HG02884 (cell line): Measurements from ENCODE around the gene FGFR2.

Experiments
- ATAC-seq: cut with Tn5 transposase; IDR thresholded peaks from one replicate; pipeline ENCODE4 v1.9.1; 2021; ENCODE audit warnings: mild to moderate bottlenecking, moderate library complexity; ENCODE audit not compliant: unreplicated experiment

Gene FGFR2

DNA sequence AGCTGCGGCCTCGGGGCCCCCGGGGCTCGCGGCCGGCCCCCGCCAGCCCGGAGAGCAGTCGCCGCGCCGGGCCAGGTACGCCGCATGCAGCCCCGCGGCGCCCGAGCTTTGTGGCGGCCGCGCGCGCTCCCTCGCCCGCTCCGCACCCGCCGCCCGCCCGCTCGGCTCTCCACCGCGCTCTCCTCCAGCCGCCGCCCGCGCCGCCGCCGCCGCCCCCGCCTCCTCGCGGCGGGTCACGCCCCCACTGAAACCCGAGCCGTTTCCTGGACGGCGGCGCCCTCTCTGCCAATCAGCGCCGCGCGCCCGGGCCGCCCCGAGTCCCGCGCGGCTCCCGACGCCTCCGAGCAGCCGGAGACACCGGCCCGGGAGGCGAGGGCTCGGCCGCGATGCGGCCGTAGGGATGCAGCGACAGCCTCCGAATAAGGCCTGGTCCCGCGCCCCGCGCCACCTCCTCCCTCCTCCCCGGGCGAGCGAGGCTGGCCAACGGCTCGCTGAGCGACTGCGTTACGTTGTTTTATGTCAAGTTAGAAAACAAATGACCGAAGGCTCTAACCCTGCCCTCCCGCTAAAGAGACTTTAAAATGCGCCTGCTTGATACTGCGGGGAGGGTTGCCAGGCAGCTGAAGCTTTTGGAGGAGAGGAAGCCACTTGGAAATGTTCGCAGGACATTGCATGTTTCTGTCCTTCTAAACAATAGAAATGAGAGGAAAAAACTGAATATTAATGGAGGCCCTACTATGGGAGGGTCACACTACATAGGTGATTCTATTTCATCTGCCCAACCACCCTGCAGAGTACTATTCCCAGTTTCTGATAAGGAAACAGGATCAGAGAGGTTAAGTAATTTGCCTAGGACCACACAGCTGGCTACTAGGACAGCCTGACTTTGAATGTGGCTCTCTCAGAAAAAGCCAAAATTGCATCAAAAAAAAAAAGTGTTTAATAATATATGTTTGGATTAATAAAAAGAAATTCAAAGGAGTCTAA lies at the start of gene FGFR2:
TSS of gene FGFR2 (minus strand) at position 182 of the 987 bp plus-strand sequence. CDS start 4,627 bp downstream, outside the sequence.
- ATAC-seq: no peak

DNA sequence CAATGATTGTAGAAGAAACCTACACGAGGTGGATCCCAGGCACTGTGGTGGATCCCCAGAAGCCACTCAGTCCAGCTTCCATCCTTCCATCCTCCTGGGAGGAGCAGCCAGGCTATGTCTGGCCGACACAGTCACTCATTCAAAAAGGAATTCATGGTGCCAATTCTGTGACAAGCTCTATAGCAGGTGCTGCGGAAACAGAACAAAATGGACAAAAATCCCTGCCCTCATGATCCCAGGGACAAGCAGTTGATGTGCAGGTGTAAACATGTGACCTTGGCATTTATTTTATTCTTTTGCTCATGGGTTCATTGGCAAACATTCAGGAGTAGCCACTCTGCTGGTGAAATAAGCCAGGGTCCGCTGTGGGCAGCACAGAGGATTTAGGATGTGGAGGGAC lies 49.2 kb upstream of the FGFR2 start:
- no peak for ATAC-seq

DNA sequence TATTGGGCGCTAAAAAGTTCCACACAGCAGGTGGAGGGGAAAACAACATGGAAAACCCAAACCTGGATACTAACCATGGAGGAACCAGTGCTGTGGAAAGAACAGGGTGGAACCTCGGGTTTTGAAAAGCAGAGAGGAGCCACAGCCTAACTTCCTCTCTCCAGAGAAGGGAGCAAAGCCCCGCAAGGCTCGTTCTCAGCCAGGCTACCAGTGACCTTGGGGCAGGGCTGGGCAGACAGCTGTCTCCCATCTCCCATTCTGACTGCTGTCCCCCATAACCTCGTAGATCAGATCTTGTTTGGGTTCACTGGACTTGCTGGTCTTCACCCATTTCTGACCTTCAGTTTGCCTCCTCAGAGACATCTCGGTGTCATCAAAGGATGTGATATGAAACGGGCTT lies 47.5 kb upstream of the FGFR2 start:
- no peak for ATAC-seq

DNA sequence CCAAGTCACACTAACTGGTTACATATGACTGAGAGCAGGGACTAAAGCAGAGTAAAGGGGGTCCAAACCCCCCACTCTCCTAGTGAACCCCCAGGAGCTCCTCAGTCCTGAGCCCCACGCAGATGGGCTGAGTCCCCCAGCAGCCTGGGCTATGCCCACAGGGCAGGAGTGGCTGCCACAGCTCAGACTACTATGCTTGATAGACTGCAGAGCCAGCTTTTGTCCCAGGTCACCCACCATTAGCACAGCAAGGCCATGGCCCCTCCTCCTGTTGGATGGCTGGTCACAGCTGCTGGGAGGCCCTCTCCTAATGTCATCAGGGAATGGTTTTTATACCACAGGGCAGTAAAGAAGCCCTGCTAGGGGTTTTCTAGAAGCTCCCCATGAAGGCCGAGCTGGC lies 46.3 kb upstream of the FGFR2 start:
- no peak for ATAC-seq

DNA sequence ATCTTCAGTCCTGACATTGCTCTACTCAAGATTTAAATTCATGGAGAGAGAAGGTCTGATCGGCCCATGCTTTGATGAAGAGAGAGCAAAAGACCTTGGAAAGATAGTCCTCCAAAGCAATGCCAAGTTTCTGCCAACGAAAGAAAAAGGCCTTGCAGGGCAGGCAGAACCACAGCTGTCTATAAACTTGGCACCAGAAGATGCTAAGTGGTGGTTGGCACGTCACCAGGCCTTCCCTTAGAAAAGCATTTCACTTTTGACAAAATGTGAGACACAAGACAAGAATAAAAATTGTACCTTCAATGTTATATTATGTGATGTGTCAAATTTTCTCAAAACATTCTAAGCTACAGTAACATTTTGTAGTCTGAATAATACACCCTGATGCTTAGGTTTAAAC lies 42.0 kb upstream of the FGFR2 start:
- ATAC-seq: no peak

DNA sequence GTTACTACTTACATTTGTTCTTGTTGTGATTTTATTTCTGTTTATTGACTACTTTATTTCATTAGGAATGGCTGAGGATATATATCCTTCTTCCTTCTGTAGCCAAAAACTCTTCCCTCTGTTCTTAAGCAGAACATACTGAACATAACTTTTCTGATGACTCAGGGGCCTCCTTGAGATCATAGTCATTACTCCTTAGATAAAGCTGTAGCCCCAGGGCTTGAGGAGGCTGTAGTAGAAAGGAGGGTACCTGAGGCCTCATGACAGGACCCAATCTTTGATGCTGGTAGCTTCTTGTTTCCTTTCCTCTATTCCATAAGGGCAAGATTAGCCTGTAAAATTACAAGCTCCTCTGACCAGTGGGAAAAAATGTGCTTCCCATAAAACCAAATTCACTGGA lies 41.2 kb upstream of the FGFR2 start:
- ATAC-seq: no peak

DNA sequence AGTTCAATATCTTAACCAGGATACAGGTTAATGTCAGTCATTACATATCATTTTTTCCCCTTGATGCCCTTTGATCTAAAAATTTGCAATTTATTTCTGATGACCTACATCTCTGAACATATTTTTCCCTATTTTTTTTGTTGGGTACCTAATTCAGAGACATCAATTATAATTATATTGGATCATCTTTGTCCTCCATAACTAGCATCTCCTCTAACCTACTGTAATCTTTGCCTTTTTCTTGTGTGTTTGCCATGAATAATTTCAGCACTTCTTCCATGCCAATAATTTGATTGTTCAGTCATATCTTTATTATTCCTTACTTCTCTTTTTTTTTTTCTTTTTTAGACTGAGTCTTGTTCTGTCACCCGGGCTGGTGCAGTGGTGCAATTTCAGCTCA lies 39.2 kb upstream of the FGFR2 start:
- ATAC-seq: no peak

DNA sequence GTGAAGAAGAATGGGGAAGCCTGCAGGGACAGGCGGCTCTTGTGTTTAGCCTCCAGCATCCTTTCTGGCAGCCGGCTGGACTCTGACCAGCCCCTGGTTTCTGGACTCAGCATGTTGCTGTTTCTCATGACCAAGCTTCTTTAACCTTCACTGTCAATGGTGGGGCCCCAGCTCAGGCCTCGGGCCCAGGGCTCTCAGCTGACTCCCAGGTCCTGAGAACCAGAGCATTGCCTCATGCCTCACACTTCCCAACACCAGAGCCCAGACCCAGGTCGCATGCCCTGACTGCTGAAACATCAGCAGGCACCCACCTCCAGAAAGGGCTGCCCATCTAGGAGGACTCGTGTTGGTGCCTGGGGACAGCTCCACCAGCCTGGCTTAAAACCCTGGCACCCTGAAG lies 34.8 kb upstream of the FGFR2 start:
- no peak for ATAC-seq

DNA sequence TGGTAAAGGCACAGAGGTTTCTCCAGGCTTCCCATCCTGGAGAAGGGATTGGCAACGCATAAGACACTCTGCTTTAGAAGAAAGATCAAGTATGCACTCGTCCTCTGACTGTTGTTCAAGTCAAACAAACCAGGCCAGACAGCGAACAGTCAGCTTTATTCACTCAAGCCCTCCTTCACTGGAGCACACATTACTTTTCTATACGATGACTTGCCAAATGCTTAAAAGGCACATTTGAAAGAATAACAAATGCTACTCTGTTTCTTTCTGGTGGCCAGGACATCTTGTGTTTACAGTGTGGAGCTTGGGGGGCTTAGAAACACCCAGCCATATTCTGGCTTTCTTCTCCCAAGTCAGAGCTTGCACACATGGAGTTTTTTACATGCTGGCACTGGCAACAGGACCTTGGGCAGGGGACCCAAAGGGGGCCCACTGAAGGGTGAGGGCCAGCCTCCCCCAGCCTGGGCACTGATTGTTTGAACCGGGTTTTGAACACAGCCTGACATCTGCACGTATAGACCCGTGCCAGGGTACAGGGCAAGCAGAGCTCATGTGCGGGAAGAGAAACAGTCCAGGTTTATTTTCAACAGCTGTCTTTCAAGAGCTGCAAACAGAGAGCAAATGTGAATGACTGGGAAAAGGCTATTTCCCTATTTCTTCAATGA lies 33.3 kb upstream of the FGFR2 start:
- no peak for ATAC-seq

DNA sequence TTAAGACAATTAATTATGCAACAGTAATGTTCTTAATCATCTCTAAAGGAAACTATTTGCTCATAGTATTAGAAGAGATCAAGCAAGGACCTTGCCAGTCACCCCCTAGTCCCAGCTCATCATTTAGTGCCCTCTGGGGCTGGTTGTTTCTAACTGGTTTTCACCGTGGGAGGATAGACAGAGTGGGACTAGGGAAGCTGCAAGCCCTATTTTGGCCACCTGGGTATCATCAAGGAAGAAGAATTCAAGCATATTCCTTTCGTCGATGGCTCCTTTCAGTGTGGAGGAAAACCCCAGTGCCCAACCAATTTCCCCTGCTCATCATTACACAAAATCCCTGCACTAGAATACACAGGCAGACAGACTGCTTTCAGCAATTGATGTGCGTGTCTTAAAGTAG lies 30.6 kb upstream of the FGFR2 start:
- ATAC-seq: no peak

DNA sequence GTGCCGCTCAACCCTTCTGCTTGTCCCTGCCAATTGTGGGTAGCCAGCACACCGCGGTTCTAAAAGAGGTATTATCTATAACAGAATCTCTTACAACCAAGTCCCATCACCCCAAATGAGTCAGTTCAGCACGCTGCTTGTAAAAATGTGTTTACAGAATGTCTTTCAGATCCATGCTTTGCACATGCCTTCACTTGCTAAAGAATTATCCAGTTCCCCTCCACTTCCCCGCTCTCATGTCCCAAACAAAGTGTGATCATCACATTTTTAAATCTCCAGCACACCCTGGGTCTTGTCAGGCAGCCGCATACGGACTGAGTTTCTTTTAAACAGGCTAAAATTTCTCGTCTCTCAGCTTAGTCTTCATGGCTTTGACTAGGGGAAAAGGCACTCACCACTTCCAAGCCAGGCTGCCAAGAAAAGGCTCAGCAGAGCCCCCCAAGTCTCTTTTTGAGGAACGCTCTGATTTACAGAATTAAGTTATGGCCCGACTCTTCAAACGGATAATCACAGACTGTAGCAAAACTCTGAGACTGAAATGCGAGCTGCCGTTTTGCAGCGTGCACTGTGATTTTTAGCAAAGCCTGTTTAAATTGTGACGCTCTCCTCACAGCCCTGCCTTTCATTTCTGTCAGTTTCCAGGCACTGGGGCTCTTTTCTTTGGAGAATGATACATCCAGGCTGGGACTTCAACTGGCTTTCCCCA lies 29.8 kb upstream of the FGFR2 start:
- no peak for ATAC-seq

DNA sequence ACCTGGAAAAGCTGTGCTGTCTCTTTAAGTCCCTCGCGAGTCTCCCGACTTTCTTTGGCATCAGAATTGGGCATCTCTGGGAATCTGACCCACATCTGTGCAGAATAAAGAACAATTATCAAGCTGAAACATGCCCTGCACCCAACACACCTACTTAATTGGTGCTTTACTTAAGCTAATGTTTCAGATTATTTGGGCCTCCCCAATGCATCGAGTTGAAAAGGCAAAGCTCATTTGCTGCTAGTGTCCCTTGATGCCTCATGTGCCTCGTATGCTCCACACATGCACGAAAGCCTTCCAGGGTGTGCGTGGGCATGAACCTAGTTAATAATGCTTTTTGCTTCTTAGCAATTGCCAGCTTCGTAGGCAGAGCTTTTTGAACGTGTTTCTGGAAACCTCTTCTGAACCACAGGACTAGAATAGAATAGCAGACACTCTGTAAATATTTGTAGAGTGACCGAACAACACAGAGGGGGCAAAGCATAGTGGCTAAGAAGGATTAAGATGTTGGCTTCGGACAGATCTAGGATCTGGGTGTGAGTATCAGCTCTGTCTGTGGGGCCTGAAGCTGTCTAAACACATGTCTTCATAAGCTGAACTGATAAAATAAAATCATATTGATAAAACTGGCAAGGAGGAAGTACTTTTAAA lies 26.7 kb upstream of the FGFR2 start:
- no peak for ATAC-seq

DNA sequence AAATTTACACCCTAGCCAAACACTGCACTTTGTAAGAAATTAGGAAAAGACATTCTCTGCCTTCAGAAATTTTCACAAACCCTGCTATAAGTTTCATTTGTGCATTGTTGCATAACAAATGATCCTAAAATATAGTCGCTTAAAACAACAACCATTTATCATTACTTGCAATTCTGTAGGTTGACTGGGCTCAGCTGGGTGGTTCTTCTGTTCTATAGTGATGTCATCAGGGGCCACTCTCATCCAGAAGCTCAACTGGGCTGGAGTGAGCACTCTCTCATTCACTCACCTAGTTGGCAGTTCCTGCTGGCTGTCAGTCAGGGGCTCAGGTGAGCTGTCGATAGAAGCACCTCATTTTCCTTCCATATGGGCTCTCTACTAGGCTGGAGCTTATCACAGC lies 20.7 kb upstream of the FGFR2 start:
- ATAC-seq: no peak

DNA sequence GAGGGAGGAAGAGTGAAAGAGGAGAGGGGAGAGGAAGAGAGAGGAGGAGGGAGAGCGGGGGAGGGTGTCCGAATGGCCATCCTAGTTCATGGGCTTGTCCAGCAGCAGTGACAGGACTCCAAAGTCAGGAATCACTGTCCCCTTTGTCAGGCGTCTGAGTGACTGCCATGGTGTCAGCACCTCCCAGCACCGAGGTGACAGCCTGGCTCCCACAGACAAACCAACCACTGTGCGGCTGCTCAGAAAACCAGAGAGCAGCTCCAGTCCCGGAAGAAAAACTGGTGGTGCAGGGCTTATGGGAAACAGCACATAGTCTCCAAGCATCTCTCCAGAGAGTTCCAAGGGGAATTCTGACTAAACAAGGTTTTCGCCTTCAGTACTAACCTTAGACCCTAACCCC lies 18.9 kb upstream of the FGFR2 start:
- no peak for ATAC-seq

DNA sequence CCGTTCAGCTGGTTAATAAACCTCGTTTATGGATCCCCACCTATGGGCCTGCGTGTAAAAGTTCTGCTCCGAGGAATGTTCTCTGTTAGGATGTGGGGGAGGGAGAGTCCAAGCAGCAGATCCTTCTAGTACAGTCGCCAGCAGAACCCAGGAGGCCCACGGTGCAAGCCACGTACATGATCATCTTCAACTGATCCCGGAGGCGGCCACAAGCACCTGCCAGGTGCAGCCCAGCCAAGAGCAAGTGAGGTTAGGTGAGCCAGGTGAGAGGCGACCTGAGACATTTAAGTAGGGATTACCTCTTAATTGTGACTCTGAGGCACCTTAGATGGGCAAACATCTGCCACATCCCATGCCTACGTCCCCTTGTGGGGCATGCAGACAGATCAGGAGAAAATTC lies 18.0 kb upstream of the FGFR2 start:
- no peak for ATAC-seq

DNA sequence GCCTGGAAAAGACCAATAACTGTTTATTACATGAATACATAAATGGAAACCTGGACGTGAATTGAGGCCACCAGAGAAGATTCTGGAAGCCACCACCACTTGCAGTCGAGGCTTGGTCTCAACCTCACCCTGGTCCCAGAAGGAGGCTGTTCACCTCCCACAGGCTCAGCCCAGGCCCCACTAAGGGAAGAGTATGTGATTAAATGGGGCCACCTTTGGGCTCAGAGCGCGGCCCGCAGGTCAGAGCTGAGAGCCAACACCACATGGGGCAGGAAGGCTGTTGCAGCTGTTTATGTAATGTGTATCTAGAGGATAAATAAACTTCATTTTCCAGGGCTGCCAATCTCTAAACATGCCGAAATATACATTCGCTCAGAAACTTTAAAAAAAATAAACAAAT lies 17.6 kb upstream of the FGFR2 start:
- no peak for ATAC-seq

DNA sequence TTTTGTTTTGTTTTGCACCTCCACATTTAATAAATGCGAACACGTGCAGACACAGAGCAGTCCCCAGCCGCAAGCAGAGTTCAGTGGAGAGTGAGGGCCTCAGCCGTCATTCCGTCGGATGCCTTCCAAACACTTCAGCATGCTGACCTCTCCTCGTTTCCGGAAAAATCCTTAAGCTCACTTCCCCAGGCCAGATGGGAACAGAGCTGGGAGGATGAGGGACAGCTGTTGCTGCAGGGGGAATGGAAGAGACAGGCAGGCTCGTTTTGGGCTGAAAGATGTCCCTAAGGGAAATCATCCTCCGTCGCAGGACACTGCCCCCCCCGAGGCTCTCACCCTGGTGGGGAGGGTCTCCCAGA lies 17.2 kb upstream of the FGFR2 start:
- no peak for ATAC-seq

DNA sequence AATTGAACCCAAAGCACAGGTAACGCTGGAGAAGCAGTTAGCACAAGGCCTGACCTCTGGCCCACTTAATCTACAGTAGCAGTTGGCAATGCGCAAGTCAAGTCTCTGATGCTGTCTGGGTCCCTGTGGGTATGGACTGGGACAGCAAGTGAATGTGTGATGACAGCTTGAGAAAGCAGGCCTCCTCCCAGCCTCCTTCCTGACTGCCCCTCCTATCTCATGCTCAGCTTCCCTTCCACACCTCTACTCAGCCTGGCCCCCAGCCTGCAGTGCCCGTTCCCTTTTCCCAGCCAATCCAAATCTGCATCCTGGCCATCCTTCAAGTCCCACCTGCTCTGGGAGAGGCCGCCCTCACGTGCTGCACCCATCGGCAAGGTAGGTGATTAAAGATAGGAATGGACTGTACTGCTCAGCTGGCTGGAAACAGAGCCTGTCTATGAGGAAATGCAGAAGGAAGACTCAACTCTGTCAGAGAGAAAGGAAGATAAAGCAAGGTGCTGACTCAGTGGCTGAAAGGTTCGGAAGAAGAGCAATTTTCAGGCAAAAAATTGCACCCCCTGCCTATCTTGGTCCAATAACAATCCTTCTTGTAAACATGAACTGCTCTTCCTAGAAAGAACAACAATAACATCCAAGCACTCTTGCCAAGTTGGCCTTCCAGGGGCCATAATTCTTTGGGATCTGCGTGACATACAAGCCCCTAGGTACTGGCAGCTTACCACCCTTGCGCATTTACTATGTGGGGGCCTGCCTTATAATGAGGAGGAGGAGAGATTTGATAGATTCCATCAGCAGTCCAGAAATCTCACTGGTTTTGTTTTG lies 16.6 kb upstream of the FGFR2 start:
- ATAC-seq: no peak

DNA sequence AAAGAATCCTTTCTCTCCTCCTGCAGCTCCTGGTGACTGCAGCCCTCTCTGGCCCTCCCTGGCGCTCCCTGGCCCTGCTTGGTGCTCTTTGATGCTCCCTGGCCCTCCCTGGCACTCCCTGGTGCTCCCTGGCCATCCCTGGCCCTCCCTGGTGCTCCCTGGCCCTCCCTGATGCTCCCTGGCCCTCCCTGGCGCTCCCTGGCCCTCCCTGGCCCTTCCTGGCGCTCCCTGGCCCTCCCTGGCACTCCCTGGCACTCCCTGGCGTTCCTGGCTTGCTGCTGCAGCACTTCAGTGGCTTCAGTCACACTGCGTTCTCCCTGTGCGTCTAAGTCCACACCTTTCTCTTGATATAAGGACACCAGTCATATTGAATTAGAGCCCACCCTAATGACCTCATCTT lies 15.2 kb upstream of the FGFR2 start:
- no peak for ATAC-seq

DNA sequence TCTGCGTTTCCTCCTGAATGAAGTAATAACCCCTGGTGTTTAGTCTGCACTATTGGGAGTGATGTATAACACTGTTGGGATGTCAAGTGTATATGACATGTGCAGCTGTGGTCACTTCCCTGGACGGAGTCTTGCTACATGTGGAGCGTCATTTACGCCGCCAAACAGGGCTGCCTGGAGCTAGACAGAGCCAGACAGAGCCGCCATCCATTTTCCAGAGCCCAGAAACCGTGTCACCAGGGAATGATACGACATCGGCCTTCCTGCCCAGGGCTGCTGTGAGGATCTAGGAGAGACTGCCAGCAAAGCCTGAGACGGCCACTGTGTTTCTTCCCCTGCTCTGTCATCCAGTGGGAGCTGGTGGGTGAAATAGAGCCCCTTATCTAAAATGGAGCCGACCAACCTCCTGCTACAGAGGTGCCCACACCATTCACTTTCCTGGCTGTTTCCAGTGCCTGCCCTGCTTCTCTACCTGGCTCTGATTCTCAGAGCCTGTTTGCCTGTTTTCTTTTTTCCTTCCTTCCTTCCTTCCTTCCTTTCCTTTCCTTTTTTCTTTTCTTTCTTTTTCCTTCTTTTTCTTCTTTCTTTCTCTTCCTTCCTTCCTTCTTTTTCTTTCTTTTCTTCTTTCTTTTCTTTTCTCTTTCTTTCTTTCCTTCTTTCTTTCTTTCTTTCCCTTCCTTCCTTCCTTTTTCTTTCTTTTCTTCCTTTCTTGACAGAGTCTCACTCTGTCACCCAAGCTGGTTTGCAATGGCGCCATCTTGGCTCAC lies 13.3 kb upstream of the FGFR2 start:
- no peak for ATAC-seq
